LNCAP (cell line): ENCODE results near the gene GSG1L.

Experiments
- CTCF ChIP-seq: fragments of 450-650 bp; IDR thresholded peaks from 2 replicates; pipeline ENCODE4 v1.5.1; 2017; ENCODE audit warnings: mild to moderate bottlenecking

The GSG1L gene

GRCh38 chr16:27844826-27845225, 218.7 kb downstream of the GSG1L start:
- no peak for TF ChIP-seq CTCF

GRCh38 chr16:27843800-27844199, 219.7 kb downstream of the GSG1L start:
- TF ChIP-seq CTCF, result no peak

- no peak for TF ChIP-seq CTCF
These were observed 221.6 kb downstream of the GSG1L start for GRCh38 chr16:27841911-27842310.

GRCh38 chr16:27841061-27841801, 222.3 kb downstream of the GSG1L start:
- no peak for TF ChIP-seq CTCF

- TF ChIP-seq CTCF, result no peak
These were observed 223.0 kb downstream of the GSG1L start for GRCh38 chr16:27840311-27841060.

- TF ChIP-seq CTCF, result no peak
These were observed 224.1 kb downstream of the GSG1L start for GRCh38 chr16:27839419-27839818.

GRCh38 chr16:27838536-27839175, 224.9 kb downstream of the GSG1L start:
- no peak for TF ChIP-seq CTCF
